Activated CD8-positive, alpha-beta memory T cell treated with anti-CD3 and anti-CD28 coated beads, Interleukin-2, amount 50 U/mL, for 24 hours (primary cell): Measurements from ENCODE around the gene CDC37.
"Not testable (repeated sequence)": the region's sequence is repeated elsewhere in the genome, so short reads cannot be mapped to it uniquely, and the experiment has no call there.

Experiments used
- DNase-seq: peaks from one replicate; pipeline ENCODE4 v3.0.0-alpha.2; 2020; ENCODE audit errors: extremely low read depth

The CDC37 gene

DNA sequence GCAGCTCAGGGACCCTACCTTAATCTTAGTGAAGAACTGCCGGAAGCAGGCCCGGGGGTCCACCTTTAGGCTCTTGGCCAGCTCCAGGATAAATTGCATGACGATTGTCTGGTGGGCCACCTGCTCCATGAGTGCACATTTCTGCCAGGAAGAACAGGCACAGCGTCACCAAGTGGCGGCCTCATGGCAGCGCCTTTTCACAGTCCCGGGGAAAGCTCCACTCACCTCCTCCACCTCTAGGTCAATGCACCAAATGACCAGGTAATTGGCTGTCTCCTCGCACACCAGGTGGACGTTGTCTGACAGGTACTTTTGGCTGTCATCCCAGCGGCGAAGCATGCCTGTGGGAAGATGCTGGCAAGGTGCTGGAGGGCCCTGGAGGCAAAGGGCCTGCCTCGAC, 8.3 kb downstream of the CDC37 start:
- no peak for DNase-seq

DNA sequence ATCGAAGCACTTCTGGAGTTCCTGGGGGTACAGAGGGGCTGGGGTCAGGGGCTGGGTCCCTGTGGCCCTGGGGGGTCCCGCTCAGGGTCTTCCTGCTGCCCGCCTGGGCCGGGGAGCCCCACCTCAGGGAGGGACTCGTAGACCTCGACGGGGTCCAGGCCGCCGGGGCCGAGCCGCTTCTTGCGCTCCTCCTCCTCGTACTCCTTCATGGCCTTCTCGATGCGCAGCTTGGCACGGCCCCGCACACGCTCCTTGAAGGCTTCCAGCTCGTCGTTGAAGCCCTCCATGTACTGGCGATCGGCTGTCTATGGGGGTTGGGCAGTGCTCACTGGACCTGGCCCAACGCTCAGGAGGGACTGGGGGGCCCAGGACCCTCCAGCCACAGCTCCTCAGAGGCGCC, 10.2 kb downstream of the CDC37 start:
- DNase-seq, result no peak

DNA sequence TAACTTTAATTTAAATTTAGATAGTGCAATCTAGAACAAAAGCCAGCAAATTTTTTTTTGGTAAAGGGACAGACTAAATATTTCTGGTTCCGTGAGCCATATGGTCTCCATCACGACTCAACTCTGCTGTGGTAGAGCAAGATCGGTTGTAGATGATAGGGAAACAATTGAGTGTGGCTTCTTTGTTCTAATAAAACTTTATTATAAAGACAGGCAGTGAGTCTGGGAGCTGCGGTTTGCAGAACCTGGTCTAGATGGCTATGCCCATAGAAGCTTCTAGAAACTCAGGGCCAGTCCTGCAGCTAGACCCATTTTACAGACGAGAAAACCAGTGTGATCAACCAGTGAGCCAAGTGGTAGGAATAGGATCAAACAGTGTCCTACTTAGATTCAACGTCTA, 11.2 kb downstream of the CDC37 start:
- DNase-seq, result no peak

DNA sequence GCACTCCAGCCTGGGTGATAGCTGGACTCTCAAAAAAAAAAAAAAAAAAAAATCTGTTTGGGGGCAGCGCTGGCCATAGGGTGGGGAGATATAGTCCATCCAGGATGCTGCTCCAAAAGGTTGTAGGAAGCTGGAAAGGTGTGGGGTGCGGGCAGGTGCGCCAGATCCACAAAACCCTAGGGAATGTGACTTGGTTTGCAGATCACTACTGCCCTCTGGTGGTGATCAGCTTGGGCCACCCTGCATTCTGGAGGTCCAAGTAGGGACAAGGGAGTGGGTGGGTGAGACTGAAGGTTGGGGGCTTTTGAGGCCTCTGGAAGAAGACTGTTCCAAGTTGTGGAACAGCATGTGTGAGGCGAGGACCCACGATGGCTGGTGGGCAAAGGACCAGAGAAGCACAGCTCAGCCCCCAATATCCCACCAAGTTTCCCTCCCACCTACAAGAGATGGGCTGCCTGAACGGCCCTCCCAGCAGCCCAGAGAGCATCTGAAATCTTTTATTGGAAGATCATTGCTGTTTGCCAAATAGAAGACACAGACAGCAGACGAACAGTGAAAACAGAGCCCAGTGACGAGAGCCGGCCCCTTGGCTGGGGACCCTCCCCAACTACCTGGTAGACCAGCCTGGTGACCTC, 12.6 kb downstream of the CDC37 start:
- DNase-seq, result no peak

DNA sequence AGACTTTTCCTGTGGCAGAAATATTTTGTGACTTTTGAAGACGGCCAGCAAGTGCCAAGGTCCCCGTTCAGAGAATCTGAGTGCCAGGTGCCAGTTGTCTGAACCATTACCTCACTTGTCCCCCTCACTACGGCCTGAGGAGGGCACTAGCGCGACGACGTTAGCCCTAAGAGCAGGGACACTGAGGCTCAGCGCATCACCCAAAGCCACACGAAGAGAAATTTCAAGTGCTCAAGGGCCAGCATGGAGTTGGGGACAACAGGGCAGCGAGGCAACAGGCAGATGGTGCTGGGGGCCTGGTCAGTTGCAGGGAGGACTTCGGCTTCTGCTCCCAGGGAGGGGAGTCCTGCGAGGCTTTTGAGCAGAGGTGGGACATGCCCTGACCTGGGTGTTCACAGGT, 13.5 kb downstream of the CDC37 start:
- no peak for DNase-seq

DNA sequence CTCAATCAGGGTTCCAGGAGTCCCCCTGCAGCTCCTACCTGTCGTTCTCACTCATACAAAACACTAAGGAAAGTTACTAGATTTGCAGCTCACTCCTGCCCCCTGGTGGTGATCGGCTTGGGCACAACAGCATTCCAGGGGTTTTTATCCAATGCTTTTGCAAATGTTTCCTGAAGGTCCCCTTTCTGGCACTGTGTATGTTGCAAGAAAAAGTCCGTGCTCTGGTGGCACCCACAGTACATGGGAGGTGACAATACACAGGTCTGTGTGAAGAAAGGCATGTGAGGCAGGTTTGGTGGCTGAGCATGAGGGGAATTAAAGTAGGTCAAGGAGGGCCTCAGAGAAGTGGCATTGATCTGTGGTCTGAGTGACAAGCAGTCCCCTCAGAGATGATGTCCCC, 14.4 kb downstream of the CDC37 start:
- DNase-seq, result peak; percentile 72

DNA sequence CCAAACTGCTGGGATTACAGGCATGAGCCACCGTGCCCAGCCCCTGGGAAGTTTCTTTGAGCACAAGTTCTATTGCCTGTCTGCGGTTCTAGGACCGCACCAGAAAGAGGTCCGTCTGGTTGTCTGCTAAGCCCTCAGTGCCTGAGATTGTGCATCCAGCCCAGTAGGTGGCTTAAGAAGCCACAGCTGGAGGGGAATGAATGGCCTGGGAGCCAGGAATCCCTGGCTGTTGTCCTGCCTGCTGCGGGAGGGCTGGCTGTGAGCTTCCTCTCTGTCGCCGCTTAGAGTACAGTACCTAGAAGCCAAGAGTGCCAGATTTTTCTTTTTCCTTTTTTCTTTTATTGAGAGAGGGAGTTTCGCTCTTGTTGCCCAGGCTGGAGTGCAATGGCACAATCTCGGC, 18.8 kb downstream of the CDC37 start:
- DNase-seq, result no peak

DNA sequence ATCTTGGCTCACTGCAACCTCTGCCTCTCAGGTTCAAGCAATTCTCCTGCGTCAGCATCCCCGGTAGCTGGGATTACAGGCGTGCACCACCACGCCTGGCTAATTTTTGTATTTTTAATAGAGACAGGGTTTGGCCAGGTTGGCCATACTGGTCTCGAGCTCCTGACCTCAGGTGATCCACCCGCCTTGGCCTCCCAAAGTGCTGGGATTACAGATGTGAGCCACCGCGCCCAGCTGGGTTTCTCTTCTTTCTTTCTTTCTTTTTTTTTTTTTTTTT, 20.2 kb downstream of the CDC37 start:
- not testable (repeated sequence) for DNase-seq

DNA sequence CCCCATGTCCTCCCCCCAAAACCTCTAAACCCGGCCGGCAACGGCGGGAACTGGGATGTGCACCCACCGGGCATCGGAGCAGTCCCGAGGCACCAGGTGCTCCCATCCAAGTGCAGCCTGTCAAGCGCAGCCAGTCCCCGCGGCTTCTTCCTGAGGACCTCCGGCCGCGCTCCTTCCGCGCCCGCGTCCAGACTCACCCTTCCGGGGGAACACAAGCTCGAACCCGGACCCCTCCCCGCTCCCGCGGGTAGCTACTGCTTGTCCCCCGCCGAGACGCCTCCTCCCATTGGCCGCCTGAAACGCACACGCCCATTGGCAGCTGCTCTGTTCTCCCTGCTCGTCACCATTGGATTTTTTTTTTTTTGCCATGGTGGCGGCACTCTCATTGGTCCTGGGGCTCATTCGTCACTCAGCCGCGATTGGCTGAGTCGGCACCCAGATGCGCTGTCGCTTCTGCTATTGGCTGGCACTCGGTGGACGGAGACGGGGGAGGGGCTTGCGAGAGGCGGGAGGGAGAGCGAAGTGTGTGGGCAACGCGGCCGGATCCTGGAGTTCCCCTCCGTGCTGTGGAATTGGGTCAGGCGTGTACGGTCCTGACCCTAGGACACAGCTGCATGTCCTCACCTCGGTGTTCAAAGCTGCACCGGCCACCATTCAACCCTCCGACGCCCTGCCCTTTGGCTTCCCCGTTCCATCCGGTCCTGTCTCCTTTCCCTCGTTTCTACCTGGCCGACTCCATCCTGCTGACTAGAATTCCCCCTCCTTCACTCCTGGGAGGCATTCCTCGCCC, 22.8 kb downstream of the CDC37 start, which contains the start of gene TYK2:
Gene TYK2, minus strand, starts transcription at position 260 of the 790 bp plus-strand sequence. CDS start 2,166 bp downstream, outside the sequence.
- peak; percentile 87 for DNase-seq

DNA sequence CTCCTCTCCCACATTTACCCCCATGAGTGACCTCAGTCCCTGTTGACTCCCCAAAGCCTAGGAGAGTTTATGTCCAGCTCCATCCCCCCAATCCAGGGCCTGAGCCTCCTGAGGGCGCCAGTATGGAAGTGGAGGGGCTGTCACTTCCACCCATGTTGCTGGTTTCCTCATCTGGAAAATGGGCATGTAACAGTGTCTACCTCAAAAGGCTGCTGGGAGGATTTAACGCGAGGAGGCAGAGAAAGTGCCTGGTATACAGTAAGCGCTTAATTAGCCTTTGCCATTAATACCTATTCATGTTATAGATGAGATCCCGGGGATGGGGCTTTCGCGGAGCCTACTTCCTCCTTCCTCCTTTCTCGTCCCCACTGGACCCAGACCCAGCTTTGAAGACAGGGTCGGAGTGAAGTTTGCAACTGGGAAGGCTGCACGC, 23.4 kb downstream of the CDC37 start:
- DNase-seq, result no peak

DNA sequence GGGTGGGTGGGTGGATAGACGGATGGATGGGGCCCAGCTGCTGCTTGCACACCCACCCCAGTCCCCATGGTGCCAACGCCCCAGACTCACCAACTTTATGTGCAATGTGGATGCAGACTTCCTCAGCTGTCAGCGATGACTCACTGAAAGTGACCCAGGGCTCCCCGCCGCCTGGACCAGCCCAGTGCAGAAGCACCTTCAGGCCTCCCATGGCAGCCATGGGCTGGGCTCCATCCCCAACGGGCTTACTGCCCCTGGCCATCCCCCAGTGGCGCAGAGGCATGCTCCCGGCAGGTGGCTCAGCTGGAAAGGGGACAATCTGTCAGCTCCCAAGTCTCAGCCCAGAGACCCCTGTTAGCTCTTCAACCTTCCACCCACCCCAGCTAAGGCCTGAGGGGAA, 25.2 kb downstream of the CDC37 start:
- DNase-seq, result no peak

DNA sequence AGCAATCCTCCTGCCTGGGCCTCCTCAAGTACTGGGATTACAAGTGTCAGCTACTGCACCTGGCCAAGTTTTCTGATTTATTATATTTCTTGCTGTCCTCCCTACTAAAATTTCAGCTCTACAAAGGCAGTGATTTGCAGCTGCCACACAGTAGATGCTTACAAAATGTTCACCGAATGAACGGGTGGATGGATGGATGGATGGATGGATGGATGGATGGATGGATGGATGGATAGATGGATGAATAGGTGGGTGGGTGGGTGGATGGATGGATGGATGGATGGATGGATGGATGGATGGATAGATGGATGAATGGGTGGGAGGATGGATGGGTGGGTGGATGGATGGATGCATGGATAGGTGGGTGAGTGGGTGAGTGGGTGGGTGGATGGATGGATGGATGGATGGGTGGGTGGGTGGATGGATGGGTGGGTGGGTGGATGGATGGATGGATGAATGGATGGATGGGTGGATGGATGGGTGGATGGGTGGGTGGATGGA, 26.2 kb downstream of the CDC37 start:
- not testable (repeated sequence) for DNase-seq

DNA sequence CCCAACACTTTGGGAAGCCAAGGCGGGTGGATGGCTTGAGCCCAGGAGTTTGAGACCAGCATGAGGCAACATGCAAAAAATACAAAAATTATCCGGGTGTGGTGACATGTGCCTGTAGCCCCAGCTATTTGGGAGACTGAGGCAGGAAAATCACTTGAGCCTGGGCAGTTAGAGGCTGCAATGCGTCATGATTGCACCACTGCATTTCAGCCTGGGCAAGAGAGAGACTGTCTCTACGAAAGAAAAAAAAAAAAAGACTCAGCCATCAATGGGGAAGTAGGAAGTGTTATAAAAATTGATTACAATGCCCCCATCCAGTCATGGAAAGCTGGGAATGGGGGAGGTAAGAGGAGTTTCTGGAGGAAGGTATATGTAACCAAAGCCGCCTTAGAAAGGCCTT, 28.4 kb downstream of the CDC37 start:
- DNase-seq, result no peak

DNA sequence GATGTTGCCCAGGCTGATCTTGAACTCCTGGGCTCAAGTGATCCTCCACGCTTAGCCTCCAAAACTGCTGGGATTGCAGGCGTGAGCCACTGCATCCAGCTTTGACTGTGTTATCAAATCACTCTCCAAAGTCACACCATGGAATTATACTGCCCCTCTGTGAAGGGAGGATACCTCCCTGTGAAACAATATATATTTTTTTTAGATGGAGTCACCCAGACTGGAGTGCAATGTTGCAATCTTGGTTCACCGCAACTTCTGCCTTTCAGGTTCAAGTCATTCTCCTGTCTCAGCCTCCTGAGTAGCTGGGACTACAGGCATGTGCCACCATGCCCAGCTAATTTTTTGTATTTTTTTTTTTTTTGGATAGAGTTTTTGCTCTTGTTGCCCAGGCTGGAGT, 30.7 kb downstream of the CDC37 start:
- DNase-seq, result no peak

DNA sequence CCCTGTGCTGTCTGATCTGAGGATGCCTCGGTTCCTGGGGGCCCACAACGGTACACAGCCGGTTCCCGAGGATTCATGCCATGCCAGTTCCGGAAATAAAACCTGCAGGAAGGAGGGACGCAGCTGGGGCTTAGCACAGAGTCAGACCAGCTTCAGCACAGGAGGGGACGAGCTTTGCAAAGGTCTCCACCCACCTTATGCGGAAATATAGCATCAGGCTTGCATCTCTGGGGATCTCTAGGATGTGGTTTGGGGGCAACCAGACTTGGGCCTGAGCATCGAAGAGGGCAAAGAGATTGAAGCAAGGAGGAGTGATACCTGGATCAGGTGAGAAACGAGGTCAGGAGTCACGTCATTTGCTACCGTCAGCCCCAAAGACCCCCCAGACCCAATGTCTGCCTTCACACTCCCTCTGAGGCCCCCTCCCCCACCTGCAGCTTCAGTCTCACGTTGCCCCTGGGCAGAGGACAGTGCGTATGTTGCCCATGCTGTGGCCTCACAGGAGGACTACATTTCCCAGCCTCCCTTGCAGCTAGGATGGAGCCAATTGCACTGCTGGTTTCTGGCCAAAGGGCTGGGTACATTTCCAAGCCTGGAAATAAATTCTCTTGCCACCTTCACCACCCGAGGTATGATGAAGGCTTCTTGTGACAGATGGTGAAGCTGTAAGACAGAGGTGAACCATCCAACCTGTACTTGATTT, 35.1 kb downstream of the CDC37 start:
- DNase-seq, result no peak

DNA sequence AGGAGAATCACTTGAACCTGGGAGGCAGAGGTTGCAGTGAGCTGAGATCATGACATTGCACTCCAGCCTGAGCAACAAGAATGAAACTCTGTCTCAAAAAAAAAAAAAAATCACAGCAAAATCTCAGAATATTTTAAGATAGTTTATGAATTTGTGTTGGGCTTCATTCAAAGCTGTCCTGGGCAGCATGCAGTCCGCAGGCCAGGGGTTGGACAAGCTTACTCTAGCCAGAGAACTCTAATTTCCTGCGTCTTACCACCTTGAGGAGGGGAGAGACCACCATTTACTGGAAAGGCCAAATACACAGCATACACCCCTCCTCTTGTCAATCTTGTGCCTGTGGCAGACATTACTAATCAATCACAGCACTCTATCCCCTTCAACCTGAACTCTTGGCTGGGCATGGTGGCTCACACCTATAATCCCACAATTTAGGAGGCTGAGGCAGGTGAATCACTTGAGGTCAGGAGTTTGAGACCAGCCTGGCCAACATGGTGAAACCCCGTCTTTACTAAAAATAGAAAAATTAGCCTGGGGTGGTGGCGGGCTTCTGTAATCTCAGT, 36.3 kb downstream of the CDC37 start:
- not testable (repeated sequence) for DNase-seq

DNA sequence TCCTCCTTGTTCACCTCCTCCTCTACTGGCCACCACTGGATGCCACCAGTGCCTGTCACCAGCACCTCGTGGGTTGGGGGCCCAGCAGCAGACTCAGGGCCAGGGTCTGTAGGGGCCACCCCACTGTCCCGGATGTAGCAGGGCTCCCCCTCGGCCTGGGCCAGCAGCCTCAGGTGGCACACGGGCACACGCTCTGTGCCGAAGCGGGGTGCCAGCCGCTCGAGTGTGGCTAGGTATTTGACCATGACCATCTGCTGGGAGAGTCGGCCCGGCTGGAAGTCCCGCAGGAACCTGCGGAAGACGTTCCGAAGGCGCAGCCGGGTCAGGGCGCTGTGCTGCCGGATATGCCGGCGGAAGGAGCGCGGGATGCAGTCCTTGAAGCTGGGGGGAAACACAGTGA, 37.8 kb downstream of the CDC37 start:
- DNase-seq, result no peak

DNA sequence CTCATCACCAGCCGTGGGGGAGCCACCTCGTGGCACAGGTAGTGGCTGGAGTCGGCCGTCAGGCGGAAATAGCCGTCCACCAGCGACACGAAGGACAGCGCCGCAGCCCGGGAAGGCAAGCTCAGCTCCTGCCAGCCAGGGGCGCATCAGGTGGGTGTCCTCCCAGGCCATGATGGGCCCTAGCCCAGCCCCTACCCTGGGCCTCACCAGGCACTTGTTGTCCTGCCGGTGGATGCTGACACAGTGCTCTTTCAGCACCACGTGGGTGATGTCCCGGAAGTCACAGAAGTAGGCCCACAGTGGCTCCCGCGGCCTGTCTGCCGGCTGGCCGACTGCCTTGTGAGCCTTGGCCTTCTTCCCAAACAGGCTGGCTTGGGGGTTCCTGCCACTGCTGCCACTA, 38.7 kb downstream of the CDC37 start:
- no peak for DNase-seq

DNA sequence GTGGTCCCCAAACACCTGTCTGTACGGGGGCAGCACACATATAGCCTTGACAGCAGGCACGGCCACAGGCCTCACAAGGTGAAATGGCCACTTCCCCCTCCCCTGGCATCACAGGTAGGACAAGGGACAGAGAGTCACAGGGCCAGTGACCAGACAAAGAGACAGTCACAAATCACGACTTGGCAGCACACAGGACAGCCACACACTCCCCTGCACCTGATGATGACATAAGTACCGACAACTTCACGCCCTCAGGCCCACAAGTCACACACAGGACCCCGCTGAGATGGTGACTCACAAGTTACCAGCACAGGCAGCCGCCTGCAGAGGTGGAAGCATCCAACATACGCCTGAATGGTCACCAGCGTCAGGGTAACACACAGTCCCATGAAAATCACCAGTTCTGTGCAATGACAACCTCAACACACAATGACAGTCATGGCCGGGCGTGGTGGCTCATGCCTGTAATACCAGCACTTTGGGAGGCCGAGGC, 39.5 kb downstream of the CDC37 start:
- DNase-seq, result no peak

DNA sequence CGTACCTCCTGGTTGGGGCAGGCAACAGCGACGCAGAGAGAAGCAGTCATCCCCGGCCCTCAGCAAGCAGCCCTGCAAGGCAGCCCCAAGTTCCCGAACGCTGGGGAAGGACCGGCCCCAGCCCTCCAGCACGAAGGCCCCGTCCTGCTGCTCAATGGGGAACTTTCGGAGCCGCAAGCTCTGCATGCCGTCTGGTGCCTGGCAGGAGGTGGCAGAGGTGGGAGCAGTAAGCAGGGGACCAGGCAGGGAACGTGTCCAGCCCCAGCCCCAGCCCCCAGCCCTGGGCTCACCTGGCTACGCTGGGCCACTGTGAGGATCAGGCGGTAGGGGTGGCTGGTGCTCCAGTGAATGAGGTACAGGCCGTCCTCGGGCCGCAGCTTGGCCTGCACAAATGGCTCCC, 41.1 kb downstream of the CDC37 start:
- DNase-seq, result no peak

DNA sequence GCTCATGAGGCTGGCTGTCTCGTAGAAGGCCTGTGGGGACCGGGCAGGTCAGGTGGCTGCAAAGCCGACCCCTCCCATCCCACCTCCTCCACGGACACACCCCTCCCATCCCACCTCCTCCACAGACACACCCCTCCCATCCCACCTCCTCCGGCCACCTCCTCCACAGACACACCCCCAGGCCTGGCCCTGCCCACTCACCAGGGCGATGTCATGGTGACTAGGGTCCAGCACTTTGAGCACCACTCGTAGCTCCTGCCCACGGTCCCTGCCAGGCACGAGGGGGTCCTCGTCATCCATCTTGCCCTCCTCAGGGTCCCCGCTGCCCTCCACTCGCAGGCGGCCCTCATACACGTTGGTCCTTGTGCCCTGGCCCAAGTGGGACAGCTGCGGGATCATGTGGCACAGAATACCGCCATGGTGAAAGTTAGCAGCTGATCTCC, 41.8 kb downstream of the CDC37 start:
- no peak for DNase-seq

DNA sequence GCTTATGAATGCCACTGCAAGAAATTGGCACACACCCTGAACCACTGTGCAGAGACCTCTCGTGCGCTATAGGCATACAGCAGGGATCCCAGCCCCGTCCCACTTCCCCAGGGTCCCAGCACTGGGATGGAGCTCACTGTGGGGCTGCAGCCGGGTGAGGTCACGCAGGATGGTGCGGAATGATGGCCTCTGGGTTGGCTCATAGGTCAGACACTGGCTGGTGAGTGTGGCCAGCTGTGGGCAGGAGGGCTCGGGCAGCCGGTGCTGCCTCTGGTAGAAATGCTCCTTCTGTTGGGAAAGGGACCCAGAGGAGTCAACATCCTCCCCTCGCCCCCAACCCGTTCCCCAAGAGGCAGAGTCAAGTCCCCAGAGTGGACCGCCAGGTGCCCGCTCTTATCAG, 46.9 kb downstream of the CDC37 start:
- DNase-seq, result no peak
